LNCaP clone FGC (cell line): ENCODE measurements around the gene RPS27L.

Experiments
- DNase-seq: peaks from one replicate; pipeline ENCODE4 v3.0.0-alpha.2; 2011; ENCODE audit warnings: low read depth
- H3K4me3 ChIP-seq: 2 replicates; pipeline ENCODE4 v1.5.1; 2011; ENCODE audit warnings: mild to moderate bottlenecking, low read depth, low read length, control low read depth
- CTCF ChIP-seq: IDR thresholded peaks from 2 replicates; pipeline ENCODE4 v1.5.1; 2012; ENCODE audit warnings: mild to moderate bottlenecking; ENCODE audit not compliant: control insufficient read depth, insufficient read depth; ENCODE audit errors: extremely low read depth

Gene RPS27L

GRCh38 chr15:63160638-63161037, 3.4 kb upstream of the RPS27L start:
- no peak for TF ChIP-seq CTCF
- no peak for DNase-seq
- H3K4me3 ChIP-seq: no peak overlapping the region

DNA sequence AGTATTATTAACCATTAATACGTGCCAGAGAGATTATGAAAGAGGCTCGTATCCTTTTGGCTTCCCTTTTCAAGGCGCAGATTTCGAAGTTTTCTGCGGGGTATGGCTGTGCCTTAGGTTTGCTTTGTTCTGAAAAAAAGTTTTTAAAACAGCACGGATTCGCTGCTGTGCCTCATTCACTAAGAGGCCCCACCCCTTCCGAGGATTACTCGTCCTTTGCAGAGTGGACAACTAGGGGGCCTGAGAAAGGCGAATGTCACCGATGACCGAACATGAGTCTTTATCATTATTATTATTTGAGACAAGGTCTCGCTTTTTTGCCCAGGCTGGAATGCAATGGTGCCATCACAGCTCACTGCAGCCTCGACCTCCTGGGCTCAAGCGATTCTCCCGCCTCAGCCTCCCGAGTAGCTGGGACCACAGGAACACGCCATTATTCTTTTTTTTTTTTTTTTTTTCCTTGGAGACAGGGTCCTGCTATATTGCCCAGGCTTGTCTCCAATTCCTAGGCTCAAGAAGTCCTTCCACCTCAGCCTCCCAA, 684 bp upstream of the RPS27L start:
- TF ChIP-seq CTCF: no peak
- DNase-seq: no peak
- H3K4me3 ChIP-seq: peak overlapping the region; percentile 60

DNA sequence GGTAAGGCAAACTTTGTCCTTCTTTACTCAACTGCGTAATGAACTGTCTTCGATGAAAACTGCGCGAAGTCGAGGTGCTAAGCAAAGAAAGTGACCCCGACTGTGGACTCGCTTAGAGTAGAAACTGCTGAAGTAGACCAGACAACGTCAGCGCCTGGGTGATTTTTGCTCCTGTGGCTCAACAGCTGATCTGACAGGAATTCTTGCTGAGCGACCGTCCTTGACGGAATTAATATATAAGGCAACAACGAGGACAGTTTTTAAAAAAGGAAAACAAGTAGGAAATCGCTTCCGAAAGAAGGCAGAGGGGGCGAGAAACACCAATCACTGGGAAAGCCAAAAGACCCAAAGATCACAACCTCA, 541 bp downstream of the RPS27L start:
- TF ChIP-seq CTCF: no peak
- H3K4me3 ChIP-seq: peak overlapping the region; percentile 60
- no peak for DNase-seq

DNA sequence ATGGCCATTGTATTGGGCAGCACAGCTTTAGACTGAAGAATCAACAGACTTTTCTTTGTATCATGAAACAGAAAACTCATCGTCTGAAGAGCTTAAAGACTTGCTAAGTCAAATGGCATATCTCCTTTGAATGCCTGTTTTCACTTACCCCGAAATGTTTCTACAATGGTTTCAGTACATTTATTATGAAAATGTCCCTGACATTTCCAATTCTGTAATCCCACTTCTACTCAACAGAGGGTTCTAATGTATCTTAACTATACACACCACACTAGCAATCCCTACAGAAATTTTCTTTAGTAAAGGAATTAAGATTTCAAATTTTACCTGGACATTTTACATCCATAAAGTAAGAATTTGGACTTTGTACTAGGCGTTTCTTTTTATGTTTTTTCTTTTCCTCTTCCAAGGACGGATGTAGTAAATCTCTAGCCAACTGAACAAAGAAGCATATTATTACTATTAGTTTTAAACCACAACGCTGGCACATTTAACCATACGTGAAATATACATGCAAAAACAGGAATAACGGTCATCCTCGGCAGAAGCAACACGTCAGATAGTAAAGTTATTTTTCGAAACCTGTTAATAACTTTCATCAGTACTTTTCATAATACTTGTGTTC, 1.1 kb downstream of the RPS27L start:
- no peak for TF ChIP-seq CTCF
- no peak for DNase-seq
- H3K4me3 ChIP-seq: peak overlapping the region; percentile 60

DNA sequence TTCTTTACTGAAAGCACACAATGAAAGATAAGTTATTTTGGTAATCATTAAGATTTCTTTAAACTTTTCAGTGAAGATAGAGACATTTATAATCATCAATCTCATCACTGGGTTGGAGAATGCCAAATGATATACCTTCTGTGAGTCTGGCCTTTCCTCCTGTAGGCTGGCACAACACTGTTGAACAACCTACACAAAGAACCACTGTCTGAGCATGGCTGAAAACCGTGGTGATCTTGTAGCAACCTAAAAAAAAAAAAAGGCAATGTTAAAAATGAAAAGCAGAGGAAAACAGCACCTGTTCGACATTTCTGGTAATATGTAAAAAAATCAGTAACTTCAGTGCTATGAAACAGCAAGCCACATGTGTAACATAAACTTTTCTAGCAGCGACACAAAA, 1.8 kb downstream of the RPS27L start:
- no peak for TF ChIP-seq CTCF
- peak overlapping the region; percentile 60 for H3K4me3 ChIP-seq
- DNase-seq: no peak

DNA sequence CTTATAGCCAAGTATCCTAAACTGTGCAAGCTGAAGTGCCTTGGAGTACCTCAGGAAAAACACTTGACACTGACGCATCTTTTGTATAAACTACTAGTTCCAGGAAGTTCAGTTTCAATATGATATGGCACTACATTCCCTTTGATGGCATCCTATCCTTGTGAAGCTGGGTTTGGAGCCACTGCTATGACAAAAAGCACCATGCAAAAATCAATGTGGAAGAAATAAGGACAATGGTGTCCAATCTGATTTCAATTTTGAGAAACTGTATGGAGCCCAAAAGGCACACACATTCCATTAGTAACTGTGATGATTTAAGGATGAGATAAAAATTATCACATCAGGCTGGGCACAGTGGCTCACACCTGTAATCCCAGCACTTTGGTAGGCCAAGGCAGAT, 5.6 kb downstream of the RPS27L start:
- H3K4me3 ChIP-seq: no peak overlapping the region
- no peak for TF ChIP-seq CTCF
- DNase-seq: no peak

DNA sequence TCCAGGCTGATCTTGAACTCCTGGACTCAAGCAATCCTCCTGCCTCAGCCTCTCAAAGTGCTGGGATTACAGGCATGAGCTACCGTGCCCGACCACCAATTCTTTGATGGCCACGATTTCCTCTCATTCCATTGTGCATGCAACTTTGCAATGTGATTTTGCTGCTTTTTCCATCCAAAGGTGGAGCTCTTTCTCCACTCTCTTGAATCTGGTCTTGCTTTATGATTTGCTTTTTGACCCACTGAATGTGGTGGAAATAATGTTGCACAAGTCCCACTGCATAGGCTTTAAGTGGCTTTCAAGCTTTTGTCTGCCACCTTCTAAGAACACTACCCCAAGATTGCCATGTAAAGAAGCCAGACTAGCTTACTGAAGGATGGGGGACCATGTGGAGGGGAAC, 10.6 kb downstream of the RPS27L start:
- H3K4me3 ChIP-seq: no peak overlapping the region
- DNase-seq: no peak
- TF ChIP-seq CTCF: 0 out of 2 replicates have a peak, but pooled peaks have one; percentile 8
